ENCODE measurements around the gene ATP4A.

The ATP4A gene

GRCh38 chr19:35566738-35567137, 3.3 kb upstream of the ATP4A start:
- no peak for DNase-seq (ENCODE audit: extremely low read depth in 1 of 2, low read depth in 1 of 2)

- no peak for DNase-seq (ENCODE audit: extremely low read depth in 1 of 2, low read depth in 1 of 2)
Observed at GRCh38 chr19:35565016-35565856, 1.8 kb upstream of the ATP4A start.

- DNase-seq (ENCODE audit: extremely low read depth in 1 of 2, low read depth in 1 of 2), result no peak
Observed at GRCh38 chr19:35562776-35563175, 682 bp downstream of the ATP4A start.

GRCh38 chr19:35562336-35562735, 1.1 kb downstream of the ATP4A start:
- no peak for DNase-seq (ENCODE audit: extremely low read depth in 1 of 2, low read depth in 1 of 2)

- DNase-seq (ENCODE audit: extremely low read depth in 1 of 2, low read depth in 1 of 2), result no peak
Observed at GRCh38 chr19:35561436-35561835, 2.0 kb downstream of the ATP4A start.

- no peak for DNase-seq (ENCODE audit: extremely low read depth in 1 of 2, low read depth in 1 of 2)
Observed at GRCh38 chr19:35560677-35561076, 2.8 kb downstream of the ATP4A start.

GRCh38 chr19:35560271-35560670, 3.2 kb downstream of the ATP4A start:
- no peak for DNase-seq (ENCODE audit: extremely low read depth in 1 of 2, low read depth in 1 of 2)

- no peak for DNase-seq (ENCODE audit: extremely low read depth in 1 of 2, low read depth in 1 of 2)
Observed at GRCh38 chr19:35559781-35560180, 3.7 kb downstream of the ATP4A start.

GRCh38 chr19:35559281-35559659, 4.2 kb downstream of the ATP4A start:
- no peak for DNase-seq (ENCODE audit: extremely low read depth in 1 of 2, low read depth in 1 of 2)

GRCh38 chr19:35558400-35559280, 4.8 kb downstream of the ATP4A start:
- DNase-seq (ENCODE audit: extremely low read depth in 1 of 2, low read depth in 1 of 2), result no peak

GRCh38 chr19:35557539-35558399, 5.7 kb downstream of the ATP4A start:
- peak in 1 of 2 donors; percentile 60 for DNase-seq (ENCODE audit: extremely low read depth in 1 of 2, low read depth in 1 of 2)

GRCh38 chr19:35556846-35557538, 6.5 kb downstream of the ATP4A start:
- DNase-seq (ENCODE audit: extremely low read depth in 1 of 2, low read depth in 1 of 2), result no peak

GRCh38 chr19:35556025-35556590, 7.3 kb downstream of the ATP4A start:
- no peak for DNase-seq (ENCODE audit: extremely low read depth in 1 of 2, low read depth in 1 of 2)

GRCh38 chr19:35555301-35556005, 8.0 kb downstream of the ATP4A start:
- DNase-seq (ENCODE audit: extremely low read depth in 1 of 2, low read depth in 1 of 2), result no peak

- no peak for DNase-seq (ENCODE audit: extremely low read depth in 1 of 2, low read depth in 1 of 2)
Observed at GRCh38 chr19:35554076-35554475, 9.4 kb downstream of the ATP4A start.

GRCh38 chr19:35553385-35554000, 10.0 kb downstream of the ATP4A start:
- no peak for DNase-seq (ENCODE audit: extremely low read depth in 1 of 2, low read depth in 1 of 2)

- DNase-seq (ENCODE audit: extremely low read depth in 1 of 2, low read depth in 1 of 2), result no peak
Observed at GRCh38 chr19:35552534-35553384, 10.7 kb downstream of the ATP4A start.
